HCT116 (cell line): ENCODE data around the gene ADNP.

Experiments
- CEBPB ChIP-seq: IDR thresholded peaks from 2 replicates; pipeline ENCODE4 v1.6.1; 2012; ENCODE audit warnings: low read depth
- CTCF ChIP-seq, 3 experiments: fragments of 200-600 bp in 1 of 3; sonication (generic) in 1 of 3; IDR thresholded peaks in 2 of 3; conservative IDR thresholded peaks in 1 of 3; 2 replicates each; pipeline ENCODE4 v1.5.1; 2012 to 2017; ENCODE audit warnings: low read depth in 2 of 3, low read length in 2 of 3, antibody characterized with exemption in 1 of 3, borderline replicate concordance in 1 of 3, control low read depth in 1 of 3, mild to moderate bottlenecking in 1 of 3, mixed read lengths in 1 of 3, mixed run types in 1 of 3, moderate library complexity in 1 of 3; ENCODE audit not compliant: insufficient read depth in 1 of 3
- ELF1 ChIP-seq: IDR thresholded peaks from 2 replicates; pipeline ENCODE4 v1.6.1; 2012; ENCODE audit warnings: low read depth, borderline replicate concordance
- EZH2 ChIP-seq: fragments of 200-600 bp; sonication (generic); IDR thresholded peaks from 2 replicates; pipeline ENCODE4 v1.6.1; 2017; ENCODE audit warnings: antibody characterized with exemption, mixed run types
- POLR2A ChIP-seq: IDR thresholded peaks from 2 replicates; pipeline ENCODE4 v1.7.0; 2011; ENCODE audit warnings: borderline replicate concordance; ENCODE audit not compliant: insufficient read depth, insufficient read length; ENCODE audit errors: extremely low read depth
- REST ChIP-seq: IDR thresholded peaks from 2 replicates; pipeline ENCODE4 v1.6.1; 2012; ENCODE audit warnings: low read depth
- SP1 ChIP-seq: IDR thresholded peaks from 2 replicates; pipeline ENCODE4 v1.6.1; 2012; ENCODE audit warnings: low read depth
- ZBTB33 ChIP-seq: IDR thresholded peaks from 2 replicates; pipeline ENCODE4 v1.6.1; 2011; ENCODE audit warnings: mild to moderate bottlenecking, low read length, moderate library complexity; ENCODE audit not compliant: insufficient replicate concordance; ENCODE audit errors: extremely low read depth
- ZNF274 ChIP-seq: fragments of 200-500 bp; sonication (Bioruptor generic); IDR thresholded peaks from 2 replicates; pipeline ENCODE4 v1.6.1; 2014; ENCODE audit warnings: mild to moderate bottlenecking, low read depth, low read length, inconsistent platforms

GRCh38 chr20:50855498-50856474 lies 75.5 kb downstream of the ADNP start:
- no peak for TF ChIP-seq REST
- no peak for TF ChIP-seq CTCF (IDR thresholded peaks at IDR 0.05 in 2 of 3, conservative IDR thresholded peaks at IDR 0.05 in 1 of 3; ENCODE audit: borderline replicate concordance in 1 of 3, insufficient read depth in 1 of 3, low read depth in 2 of 3, low read length in 2 of 3)
- no peak for TF ChIP-seq SP1
- no peak for TF ChIP-seq ZNF274
- TF ChIP-seq POLR2A: no peak
- no peak for TF ChIP-seq CEBPB
- TF ChIP-seq ZBTB33: no peak
- no peak for TF ChIP-seq ELF1
- TF ChIP-seq EZH2: no peak
